IMR-90 (cell line): ENCODE data around the gene PYDC1. TPM values are rescaled to one million over a fixed set of nuclear protein-coding genes. Genes with fewer than 3 reads are reported as not detected.

ENCODE experiments used
- ATAC-seq: fragments of 200-7000 bp; cut with Tn5 transposase; 2 replicates; pipeline ENCODE4 v1.9.1; 2020; ENCODE audit warnings: low read depth, mild to moderate bottlenecking, moderate library complexity
- BruUV-seq: library from RNA; stranded (reverse); fragments of 400-500 nt; replicated peaks from 2 replicates; lab custom pipeline; 2021; lab: Mats Ljungman, UMichigan
- CTCF ChIA-PET: fragments of 300-600 bp; formaldehyde crosslinking; extraction: SDS; loops from one replicate; lab custom pipeline; 2021; ENCODE audit warnings: antibody characterized with exemption; lab: Yijun Ruan, JAX
- POLR2A ChIA-PET: fragments of 300-600 bp; sonication (Branson Sonifier 250); formaldehyde crosslinking; loops from one replicate; lab custom pipeline; 2022; ENCODE audit warnings: antibody characterized with exemption; ENCODE audit not compliant: unreplicated experiment; lab: Charles Lee
- DNase-seq: peaks from one replicate; pipeline ENCODE4 v3.0.0; 2013
- H2AFZ ChIP-seq: replicated peaks from 2 replicates; pipeline ENCODE3; 2013; ENCODE audit warnings: low read length, mild to moderate bottlenecking; ENCODE audit not compliant: poor library complexity
- H2AK5ac ChIP-seq: 2 replicates; pipeline ENCODE4 v1.6.1; 2013; ENCODE audit warnings: low read depth, low read length, inconsistent platforms
- H2AK9ac ChIP-seq: replicated peaks from 2 replicates; pipeline ENCODE3; 2013; ENCODE audit warnings: mild to moderate bottlenecking, low read depth, low read length, moderate library complexity; ENCODE audit not compliant: poor library complexity
- H2BK120ac ChIP-seq: 2 replicates; pipeline ENCODE4 v1.6.1; 2013; ENCODE audit warnings: low read depth, low read length, inconsistent platforms
- H2BK15ac ChIP-seq: 3 replicates; pipeline ENCODE4 v1.6.1; 2013; ENCODE audit warnings: low read depth, low read length, inconsistent platforms
- H2BK20ac ChIP-seq: 2 replicates; pipeline ENCODE4 v1.6.1; 2013; ENCODE audit warnings: low read depth, mild to moderate bottlenecking, inconsistent platforms, low read length, moderate library complexity
- H2BK5ac ChIP-seq: 2 replicates; pipeline ENCODE4 v1.6.1; 2013; ENCODE audit warnings: mild to moderate bottlenecking, low read depth, low read length, inconsistent platforms; ENCODE audit not compliant: poor library complexity, severe bottlenecking
- H3K14ac ChIP-seq: replicated peaks from 2 replicates; pipeline ENCODE4 v1.6.1; 2013; ENCODE audit warnings: low read depth, low read length, inconsistent platforms
- H3K18ac ChIP-seq: 2 replicates; pipeline ENCODE4 v1.6.1; 2013; ENCODE audit warnings: low read depth, low read length, control low read depth
- H3K23ac ChIP-seq: 2 replicates; pipeline ENCODE4 v1.6.1; 2013; ENCODE audit warnings: low read depth, low read length, inconsistent platforms
- H3K27ac ChIP-seq: 2 replicates; pipeline ENCODE4 v1.5.1; 2013; ENCODE audit warnings: mild to moderate bottlenecking, control low read depth, low read length; ENCODE audit not compliant: insufficient read depth
- H3K27me3 ChIP-seq: 2 replicates; pipeline ENCODE4 v1.6.1; 2013; ENCODE audit warnings: low read length; ENCODE audit not compliant: control insufficient read depth, insufficient read depth
- H3K36me3 ChIP-seq: 2 replicates; pipeline ENCODE4 v1.6.1; 2013; ENCODE audit warnings: low read length, mixed read lengths; ENCODE audit not compliant: control insufficient read depth, insufficient read depth
- H3K4ac ChIP-seq: 2 replicates; pipeline ENCODE4 v1.6.1; 2013; ENCODE audit warnings: low read depth, low read length, inconsistent platforms
- H3K4me1 ChIP-seq: 2 replicates; pipeline ENCODE4 v1.6.1; 2013; ENCODE audit warnings: low read length, mixed read lengths; ENCODE audit not compliant: control insufficient read depth, insufficient read depth
- H3K4me2 ChIP-seq: 2 replicates; pipeline ENCODE4 v1.6.1; 2013; ENCODE audit warnings: low read depth, mild to moderate bottlenecking, control low read depth, low read length, moderate library complexity
- H3K4me3 ChIP-seq: 2 replicates; pipeline ENCODE4 v1.5.1; 2013; ENCODE audit warnings: low read depth, mild to moderate bottlenecking, control low read depth, low read length, moderate library complexity; ENCODE audit not compliant: insufficient read depth
- H3K56ac ChIP-seq: 2 replicates; pipeline ENCODE4 v1.6.1; 2013; ENCODE audit warnings: low read length, inconsistent platforms; ENCODE audit not compliant: insufficient read depth; ENCODE audit errors: extremely low read depth
- H3K79me1 ChIP-seq, 2 experiments: 2 replicates each; pipeline ENCODE4 v1.6.1; 2013; ENCODE audit warnings: low read length in 2 of 2, inconsistent platforms in 1 of 2, low read depth in 1 of 2
- H3K9ac ChIP-seq: 2 replicates; pipeline ENCODE4 v1.6.1; 2013; ENCODE audit warnings: low read depth, low read length, control low read depth
- H3K9me1 ChIP-seq: 2 replicates; pipeline ENCODE4 v1.6.1; 2013; ENCODE audit warnings: low read length, inconsistent platforms; ENCODE audit not compliant: insufficient read depth
- H3K9me3 ChIP-seq: 2 replicates; pipeline ENCODE4 v1.6.1; 2013; ENCODE audit warnings: low read length; ENCODE audit not compliant: control insufficient read depth, insufficient read depth
- H4K20me1 ChIP-seq: 2 replicates; pipeline ENCODE4 v1.6.1; 2013; ENCODE audit warnings: low read length, inconsistent platforms; ENCODE audit not compliant: insufficient read depth
- H4K5ac ChIP-seq: 2 replicates; pipeline ENCODE4 v1.6.1; 2013; ENCODE audit warnings: mild to moderate bottlenecking, low read depth, low read length, control low read depth
- H4K8ac ChIP-seq, 2 experiments: 2 replicates each; pipeline ENCODE4 v1.6.1; 2013; ENCODE audit warnings: low read depth in 2 of 2, low read length in 2 of 2, control low read depth in 1 of 2, inconsistent platforms in 1 of 2
- H4K91ac ChIP-seq: 2 replicates; pipeline ENCODE4 v1.6.1; 2013; ENCODE audit warnings: low read depth, low read length, inconsistent platforms; ENCODE audit not compliant: insufficient read depth
- BHLHE40 ChIP-seq: fragments of 150-350 bp; IDR thresholded peaks from 2 replicates; pipeline ENCODE4 v1.6.1; 2016; ENCODE audit warnings: mild to moderate bottlenecking, low read depth, low read length
- CEBPB ChIP-seq: IDR thresholded peaks from 2 replicates; pipeline ENCODE4 v1.6.1; 2012; ENCODE audit warnings: low read depth, low read length, improper control_type of control experiment
- CHD1 ChIP-seq: IDR thresholded peaks from 2 replicates; pipeline ENCODE4 v1.6.1; 2012; ENCODE audit warnings: low read depth, low read length, improper control_type of control experiment
- CTCF ChIP-seq: conservative IDR thresholded peaks from 2 replicates; pipeline ENCODE4 v1.5.1; 2012; ENCODE audit warnings: mild to moderate bottlenecking, low read depth, low read length, improper control_type of control experiment
- FOS ChIP-seq: fragments of 150-350 bp; IDR thresholded peaks from 2 replicates; pipeline ENCODE4 v1.6.1; 2016; ENCODE audit warnings: low read depth, low read length
- MAZ ChIP-seq: IDR thresholded peaks from 2 replicates; pipeline ENCODE4 v1.6.1; 2012; ENCODE audit warnings: low read depth, mild to moderate bottlenecking, low read length, improper control_type of control experiment, moderate library complexity, borderline replicate concordance
- MXI1 ChIP-seq: IDR thresholded peaks from 2 replicates; pipeline ENCODE4 v1.6.1; 2012; ENCODE audit warnings: low read depth, mild to moderate bottlenecking, low read length, moderate library complexity, borderline replicate concordance
- NFE2L2 ChIP-seq: fragments of 150-350 bp; IDR thresholded peaks from 2 replicates; pipeline ENCODE4 v1.6.1; 2016; ENCODE audit warnings: low read depth, mild to moderate bottlenecking, low read length
- POLR2A ChIP-seq: IDR thresholded peaks from 2 replicates; pipeline ENCODE4 v1.6.1; 2012; ENCODE audit warnings: mild to moderate bottlenecking, low read depth, low read length
- RAD21 ChIP-seq: IDR thresholded peaks from 2 replicates; pipeline ENCODE4 v1.6.1; 2012; ENCODE audit warnings: low read length, improper control_type of control experiment
- RFX5 ChIP-seq: IDR thresholded peaks from 2 replicates; pipeline ENCODE4 v1.8.0; 2012; ENCODE audit warnings: low read depth, mild to moderate bottlenecking, low read length, moderate library complexity
- SMC3 ChIP-seq: fragments of 150-350 bp; IDR thresholded peaks from 2 replicates; pipeline ENCODE4 v1.6.1; 2016; ENCODE audit warnings: low read depth, mild to moderate bottlenecking, antibody characterized with exemption, low read length, moderate library complexity
- USF2 ChIP-seq: fragments of 150-350 bp; IDR thresholded peaks from 2 replicates; pipeline ENCODE4 v1.6.1; 2017; ENCODE audit warnings: mild to moderate bottlenecking, antibody characterized with exemption, low read length, low read depth
- WGBS, 2 experiments: methylation state at CpG; one replicate each; pipeline versions ENCODE4 v1.1.5 to v1.1.7; 2013; ENCODE audit warnings: missing lambda C conversion rate in 2 of 2; ENCODE audit not compliant: insufficient read length in 1 of 2; ENCODE audit errors: extremely low coverage in 2 of 2; 5-methylcytosine and 5-hydroxymethylcytosine counted together
- dilution Hi-C: fragments of 300-500 bp; cut with HindIII; formaldehyde crosslinking; loops from one replicate; pipeline ENCODE4 v1.14.3; 2018; ENCODE audit warnings: low sequenced_read_pairs; ENCODE audit not compliant: unreplicated experiment
- in situ Hi-C: fragments of 300-500 bp; cut with MboI; formaldehyde crosslinking; loops from 3 replicates; pipeline ENCODE4 v1.14.3; 2019; ENCODE audit warnings: low sequenced_read_pairs, inconsistent platforms, mixed read lengths
- intact Hi-C: fragments of 100-400 bp; cut with micrococcal nuclease; formaldehyde crosslinking; loops from 2 replicates; pipeline ENCODE4 v1.10.0; 2022
- polyA plus RNA-seq, 3 experiments: library from polyadenylated mRNA; depleted of rRNA; stranded (reverse); fragments of >200 nt; gene quantifications; 2 replicates each; pipeline ENCODE4 v1.2.3, GENCODE V29; 2012; ENCODE audit warnings: low replicate concordance in 1 of 3
- total RNA-seq: library from RNA; depleted of rRNA; stranded (reverse); fragments of >200 nt; gene quantifications from 2 replicates; pipeline ENCODE4 v1.2.3, GENCODE V29; 2012
- TF ChIP-seq, protein P1 (sequence below): fragments of 150-350 bp; IDR thresholded peaks from 2 replicates; pipeline ENCODE4 v1.6.1; 2016; ENCODE audit warnings: low read depth, mild to moderate bottlenecking, low read length, moderate library complexity, borderline replicate concordance

PYDC1 gene
- total and polyA plus RNA-seq, 2 of the 4 experiments (the other 2 are of a cell fraction), result not detected

DNA sequence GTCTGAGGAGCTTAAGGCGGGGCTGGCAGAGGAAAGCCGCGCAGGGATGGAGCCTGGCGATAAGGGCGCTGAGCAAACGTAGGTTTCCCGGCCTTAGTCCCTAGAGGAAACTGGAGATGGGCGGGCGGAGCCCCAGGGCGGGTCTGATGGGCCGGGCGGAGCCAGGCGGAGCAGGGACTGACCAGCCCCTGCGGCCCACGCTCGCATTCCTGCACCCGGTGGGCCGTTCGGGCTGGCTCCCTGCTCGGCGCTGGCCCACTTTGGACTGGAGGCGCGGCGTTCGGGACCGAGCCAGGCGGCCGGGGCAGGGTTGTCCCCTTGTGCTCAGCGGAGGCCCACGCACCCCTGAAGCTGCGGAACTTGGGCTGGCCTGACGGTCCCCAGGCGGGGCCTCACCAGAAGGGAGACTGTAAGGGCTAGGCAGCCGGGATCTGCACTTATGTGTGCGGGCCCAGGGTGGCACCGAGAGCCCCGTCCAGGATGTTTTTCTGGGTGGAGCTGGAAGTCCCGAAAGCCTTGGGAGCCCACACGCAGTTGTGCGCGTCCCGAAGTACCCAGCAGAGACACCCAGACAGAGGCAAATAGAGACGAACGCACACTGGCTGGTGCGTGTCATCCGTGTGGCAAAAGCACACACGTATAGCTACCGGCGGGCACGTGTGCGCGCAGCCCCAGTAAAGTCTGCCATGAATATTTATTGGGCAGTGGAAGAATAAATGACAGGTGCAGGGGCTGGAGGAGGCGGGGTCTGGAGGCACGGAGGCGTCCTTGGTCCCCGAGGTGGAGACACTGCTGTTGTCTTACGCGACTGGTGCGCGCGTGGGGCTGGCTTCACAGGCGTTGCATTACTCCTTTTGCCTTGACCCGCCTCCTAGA, 1.4 kb downstream of the PYDC1 start:
- Histone ChIP-seq H3K18ac (no peak overlapping the region), H3K79me1 (no peaks in the 10 kb centered on the region), H3K4ac (no peak overlapping the region), H3K56ac (no peak overlapping the region), H3K4me3 (peak overlapping the region; percentile 27), H3K27me3 (peaks cover 57% of the 10 kb centered on the region), H3K36me3 (no peaks in the 10 kb centered on the region), H3K4me1 (peaks cover 4% of the 10 kb centered on the region; the same call in 1 of the 2 replicates), H2BK120ac (no peak overlapping the region), H3K9me1 (no peaks in the 10 kb centered on the region), H2AFZ (peak overlapping the region; percentile 91), H2AK5ac (no peak overlapping the region), H2BK20ac (no peak overlapping the region), H3K9ac (no peak overlapping the region), H4K20me1 (no peaks in the 10 kb centered on the region; the same call in 1 of the 2 replicates), H2AK9ac (peak overlapping the region; percentile 87), H3K9me3 (no peaks in the 10 kb centered on the region), H4K5ac (no peak overlapping the region), H4K8ac (no peak overlapping the region; a peak in 1 of 4 replicates), H3K27ac (no peak overlapping the region), H3K14ac (no peak overlapping the region), H3K4me2 (peak overlapping the region; percentile 47), H4K91ac (no peak overlapping the region), H3K23ac (no peak overlapping the region), H2BK5ac (no peak overlapping the region), H2BK15ac (no peak overlapping the region)
- intact Hi-C loops (loop anchor here (10.0 kb wide), 1 partner anchor 479 kb away; no protein-coding TSS in a partner anchor), dilution Hi-C loops (no loop called here), in situ Hi-C loops (no loop called here)
- BruUV-seq, result no TSS peak
- peak; percentile 55 for DNase-seq
- peak; percentile 97 for ATAC-seq
- TF ChIP-seq, protein P1, sequence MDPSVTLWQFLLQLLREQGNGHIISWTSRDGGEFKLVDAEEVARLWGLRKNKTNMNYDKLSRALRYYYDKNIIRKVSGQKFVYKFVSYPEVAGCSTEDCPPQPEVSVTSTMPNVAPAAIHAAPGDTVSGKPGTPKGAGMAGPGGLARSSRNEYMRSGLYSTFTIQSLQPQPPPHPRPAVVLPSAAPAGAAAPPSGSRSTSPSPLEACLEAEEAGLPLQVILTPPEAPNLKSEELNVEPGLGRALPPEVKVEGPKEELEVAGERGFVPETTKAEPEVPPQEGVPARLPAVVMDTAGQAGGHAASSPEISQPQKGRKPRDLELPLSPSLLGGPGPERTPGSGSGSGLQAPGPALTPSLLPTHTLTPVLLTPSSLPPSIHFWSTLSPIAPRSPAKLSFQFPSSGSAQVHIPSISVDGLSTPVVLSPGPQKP, result no peak
- TF ChIP-seq SMC3 (no peak), RAD21 (no peak), USF2 (no peak), CTCF (no peak), FOS (no peak), RFX5 (no peak), MXI1 (no peak), MAZ (no peak), CEBPB (no peak), NFE2L2 (no peak), POLR2A (no peak), BHLHE40 (no peak), CHD1 (no peak)
- ChIA-PET POLR2A (no interaction called here), CTCF (no interaction called here)
- WGBS, 2 experiments, result 3% methylated on average over 30 of the region's 63 CpGs; no CpG with 5 or more reads in 1 of the 2 experiments
